Measurements from ENCODE around the gene PSMA8. TPM values are rescaled to one million over a fixed set of nuclear protein-coding genes. Genes with fewer than 3 reads are reported as not detected.

PSMA8 gene
- total and polyA plus RNA-seq, 2 of the 8 experiments (the other 6 are each of a cell fraction or from before 2014, with no cell fraction given): not detected

DNA sequence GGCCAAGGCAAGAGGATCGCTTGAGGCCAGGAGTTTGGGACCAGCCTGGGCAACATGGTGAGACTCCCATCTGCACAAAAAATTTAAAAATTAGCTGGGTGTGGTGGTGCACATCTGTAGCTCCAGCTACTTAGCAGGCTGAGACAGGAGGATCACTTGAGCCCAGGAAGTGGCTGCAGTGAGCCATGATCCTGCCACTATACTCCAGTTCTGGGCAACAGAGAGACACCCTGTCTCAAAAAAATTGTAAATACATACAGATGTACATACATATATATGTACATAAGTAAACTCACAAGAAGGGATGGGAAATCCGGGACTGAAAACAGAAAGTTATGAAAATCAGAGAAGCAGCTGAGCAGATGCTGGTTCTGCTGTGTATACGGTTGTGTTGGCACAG lies 62.9 kb downstream of the PSMA8 start:
- H3K9me3 ChIP-seq (ENCODE audit: insufficient read depth in 2 of 2, low read depth in 1 of 2, low read length in 1 of 2): 0 out of 4 replicates have a peak, but pooled peaks cover 0 to 4% of the 10 kb centered on the region in 2 experiments
- no peak overlapping the region for H3K4ac ChIP-seq (replicated peaks; ENCODE audit: insufficient read length, low read depth, low read length)
- no peaks in the 10 kb centered on the region for H4K20me1 ChIP-seq (replicated peaks in 1 of 2; ENCODE audit: control insufficient read depth in 1 of 2, insufficient read depth in 2 of 2, low read length in 2 of 2)
- CTCF ChIA-PET (ENCODE audit: partially characterized antibody): interaction anchor here (1.4 kb wide), 1 partner anchor 14 kb away, joined by 3 read pairs; no protein-coding TSS in a partner anchor
- no peak overlapping the region for H2BK5ac ChIP-seq (ENCODE audit: low read depth, low read length)
- no peak overlapping the region for H2BK20ac ChIP-seq (ENCODE audit: low read length)
- POLR2A ChIA-PET (ENCODE audit: partially characterized antibody): no interaction called here
- no peak overlapping the region for H3K9ac ChIP-seq (replicated peaks in 1 of 4; ENCODE audit: extremely low read depth in 1 of 4, low read depth in 3 of 4, low read length in 3 of 4)
- no peak overlapping the region for H2AFZ ChIP-seq (ENCODE audit: low read length)
- DNase-seq (ENCODE audit: low read depth in 1 of 2, low spot score in 2 of 2) (no peak), FAIRE-seq (no peak)
- no peak overlapping the region for H3K18ac ChIP-seq (ENCODE audit: extremely low read depth, low read length)
- no peak overlapping the region for H3K56ac ChIP-seq (replicated peaks; ENCODE audit: insufficient read length, low read depth, low read length)
- no peak overlapping the region for H2AK5ac ChIP-seq (ENCODE audit: low read depth, low read length)
- no peak overlapping the region for H4K5ac ChIP-seq (ENCODE audit: insufficient read length, low read depth, low read length)
- H3K79me2 ChIP-seq (ENCODE audit: control insufficient read depth in 1 of 2, insufficient read depth in 2 of 2, low read length in 2 of 2): no peaks in the 10 kb centered on the region
- no peak overlapping the region for H3K4me2 ChIP-seq (ENCODE audit: insufficient read depth in 1 of 2, low read depth in 2 of 2, low read length in 2 of 2)
- TF ChIP-seq KDM5A (IDR thresholded peaks at IDR 0.05; ENCODE audit: low read length) (no peak), ZNF274 (IDR thresholded peaks at IDR 0.05; ENCODE audit: borderline replicate concordance, extremely low read depth, low read length) (no peak), KDM4A (IDR thresholded peaks at IDR 0.05; ENCODE audit: low read depth, low read length, severe bottlenecking) (no peak), MAFK (IDR thresholded peaks at IDR 0.05; ENCODE audit: low read depth, low read length) (no peak), PHF8 (conservative IDR thresholded peaks at IDR 0.05; ENCODE audit: low read depth, low read length) (no peak), CBX8 (IDR thresholded peaks at IDR 0.05; ENCODE audit: borderline replicate concordance, low read depth, low read length) (no peak), TAF1 (IDR thresholded peaks at IDR 0.05; ENCODE audit: low read depth, low read length) (no peak), TAF7 (optimal IDR thresholded peaks at IDR 0.05; ENCODE audit: borderline replicate concordance, low read depth, low read length) (no peak), SIRT6 (IDR thresholded peaks at IDR 0.05; ENCODE audit: low read length) (no peak), BACH1 (IDR thresholded peaks at IDR 0.05; ENCODE audit: low read length) (no peak), RBBP5 (IDR thresholded peaks at IDR 0.05; ENCODE audit: borderline replicate concordance, low read depth, low read length) (no peak), ASH2L (IDR thresholded peaks at IDR 0.05; ENCODE audit: low read length) (no peak), POLR2A (IDR thresholded peaks at IDR 0.05; ENCODE audit: control extremely low read depth in 1 of 2, low read depth in 2 of 2, low read length in 2 of 2) (no peak), HDAC6 (IDR thresholded peaks at IDR 0.05; ENCODE audit: low read depth, low read length) (no peak), EGR1 (IDR thresholded peaks at IDR 0.05; ENCODE audit: borderline replicate concordance, low read depth, low read length) (no peak)
- TF ChIP-seq, protein P1, sequence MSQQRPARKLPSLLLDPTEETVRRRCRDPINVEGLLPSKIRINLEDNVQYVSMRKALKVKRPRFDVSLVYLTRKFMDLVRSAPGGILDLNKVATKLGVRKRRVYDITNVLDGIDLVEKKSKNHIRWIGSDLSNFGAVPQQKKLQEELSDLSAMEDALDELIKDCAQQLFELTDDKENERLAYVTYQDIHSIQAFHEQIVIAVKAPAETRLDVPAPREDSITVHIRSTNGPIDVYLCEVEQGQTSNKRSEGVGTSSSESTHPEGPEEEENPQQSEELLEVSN (IDR thresholded peaks at IDR 0.05): no peak
- H3K27me3 ChIP-seq (replicated peaks in 1 of 4; ENCODE audit: control insufficient read depth in 3 of 4, extremely low read depth in 1 of 4, insufficient read depth in 3 of 4, low read length in 3 of 4): no peaks in the 10 kb centered on the region
- H3K4me1 ChIP-seq (replicated peaks in 1 of 4; ENCODE audit: control insufficient read depth in 3 of 4, insufficient read depth in 4 of 4, low read length in 3 of 4): no peaks in the 10 kb centered on the region
- no peaks in the 10 kb centered on the region for H3K23me2 ChIP-seq (ENCODE audit: low read depth, low read length)
- H4K8ac ChIP-seq (ENCODE audit: extremely low read depth, insufficient read depth, low read length): no peak overlapping the region
- H2BK12ac ChIP-seq (ENCODE audit: low read depth, low read length): no peak overlapping the region
- 88% methylated on average over 3 of the region's 3 CpGs; no CpG with 5 or more reads in 1 of the 2 experiments for WGBS, 2 experiments (ENCODE audit: extremely low coverage in 1 of 2, insufficient coverage in 1 of 2, insufficient read length in 1 of 2, insufficient replicate concordance in 2 of 2, low coverage in 1 of 2, low lambda C conversion rate in 2 of 2, missing lambda C conversion rate in 1 of 2)
- H3K23ac ChIP-seq (ENCODE audit: insufficient read length): no peak overlapping the region
- H2BK15ac ChIP-seq (ENCODE audit: low read length): no peak overlapping the region
- H4K91ac ChIP-seq (replicated peaks; ENCODE audit: insufficient read length, low read length): no peak overlapping the region
- H3K79me1 ChIP-seq (ENCODE audit: low read depth, low read length): no peaks in the 10 kb centered on the region
- H3K14ac ChIP-seq (ENCODE audit: insufficient read length): no peak overlapping the region
- no peak overlapping the region for H3K27ac ChIP-seq (ENCODE audit: low read depth, low read length)
- no peak overlapping the region for H2BK120ac ChIP-seq (replicated peaks; ENCODE audit: low read depth, low read length)
- no peaks in the 10 kb centered on the region for H3K36me3 ChIP-seq (ENCODE audit: control insufficient read depth in 2 of 4, insufficient read depth in 4 of 4, low read length in 3 of 4)
- H3K4me3 ChIP-seq (ENCODE audit: extremely low read depth in 1 of 4, insufficient read depth in 2 of 4, low read depth in 3 of 4, low read length in 4 of 4): no peak overlapping the region

All from H1 (cell line).